Activated T-helper 1 cell treated with anti-CD3 and anti-CD28 coated beads, Interleukin-2, amount 50 U/mL, for 16 hours (primary cell): ENCODE measurements around the gene IKZF1.
"Not testable (repeated sequence)": the region's sequence is repeated elsewhere in the genome, so short reads cannot be mapped to it uniquely, and the experiment has no call there.

Source experiments
- DNase-seq, 2 donors: peaks; one replicate each; pipeline ENCODE4 v3.0.0-alpha.2; 2020; ENCODE audit warnings: low read depth in 1 of 2, low spot score in 1 of 2

Gene IKZF1

GRCh38 chr7:50332241-50333165 is 28.0 kb downstream of the IKZF1 start:
- DNase-seq = no peak

- DNase-seq = no peak
These were observed 28.7 kb downstream of the IKZF1 start for GRCh38 chr7:50333221-50333651.

- no peak for DNase-seq
These were observed 30.0 kb downstream of the IKZF1 start for GRCh38 chr7:50334341-50334994.

GRCh38 chr7:50335230-50335794 is 30.8 kb downstream of the IKZF1 start:
- DNase-seq = no peak

- DNase-seq = peak; percentile 65 to 77
These were observed 31.6 kb downstream of the IKZF1 start for GRCh38 chr7:50335795-50336754.

GRCh38 chr7:50336894-50337703 is 32.6 kb downstream of the IKZF1 start:
- DNase-seq = no peak

- DNase-seq = not testable (repeated sequence)
These were observed 35.0 kb downstream of the IKZF1 start for GRCh38 chr7:50339472-50339871.

- no peak for DNase-seq
These were observed 35.5 kb downstream of the IKZF1 start for GRCh38 chr7:50339990-50340500.

GRCh38 chr7:50341724-50342123 is 37.2 kb downstream of the IKZF1 start:
- no peak for DNase-seq

- no peak for DNase-seq
These were observed 38.1 kb downstream of the IKZF1 start for GRCh38 chr7:50342616-50343114.

- no peak for DNase-seq
These were observed 42.3 kb downstream of the IKZF1 start for GRCh38 chr7:50346545-50347497.

GRCh38 chr7:50347693-50348092 is 43.2 kb downstream of the IKZF1 start:
- DNase-seq = no peak

- DNase-seq = no peak
These were observed 44.1 kb downstream of the IKZF1 start for GRCh38 chr7:50348469-50349162.

GRCh38 chr7:50349399-50349798 is 44.9 kb downstream of the IKZF1 start:
- DNase-seq = no peak

GRCh38 chr7:50349963-50350944 is 45.7 kb downstream of the IKZF1 start:
- DNase-seq = peak in 1 of 2 donors; percentile 73

GRCh38 chr7:50351267-50351666 is 46.8 kb downstream of the IKZF1 start:
- DNase-seq = no peak

- no peak for DNase-seq
These were observed 47.8 kb downstream of the IKZF1 start for GRCh38 chr7:50352282-50352681.
